Activated CD8-positive, alpha-beta memory T cell treated with anti-CD3 and anti-CD28 coated beads, Interleukin-2, amount 50 U/mL, for 4 hours (primary cell): ENCODE results near the gene GDF9.
A peak's percentile ranks its signal among the peaks of the same experiment; 100 is the strongest.

Experiments used
- DNase-seq: peaks from one replicate; pipeline ENCODE4 v3.0.0-alpha.2; 2020

Gene GDF9

GRCh38 chr5:132816083-132816482, 50.2 kb downstream of the GDF9 start:
- DNase-seq = no peak

GRCh38 chr5:132815454-132815853, 50.8 kb downstream of the GDF9 start:
- DNase-seq = no peak

- no peak for DNase-seq
Measured at GRCh38 chr5:132814503-132815294, 51.6 kb downstream of the GDF9 start.

- peak; percentile 36 for DNase-seq
Measured at GRCh38 chr5:132813599-132814502, 52.4 kb downstream of the GDF9 start.

GRCh38 chr5:132812781-132813598, 53.3 kb downstream of the GDF9 start, which contains the start of gene SOWAHA:
TSS of gene SOWAHA (plus strand) at chr5:132813302. CDS start at chr5:132813622, 320 bp downstream.
- DNase-seq = peak; percentile 29

- DNase-seq = no peak
Measured at GRCh38 chr5:132812123-132812765, 54.0 kb downstream of the GDF9 start.
